Breast epithelium (tissue), 3 donors: ENCODE measurements around the gene POU2F2.

Experiments used
- CTCF ChIP-seq, 3 donors: fragments of 450-650 bp; IDR thresholded peaks; one replicate each; pipeline ENCODE4 v1.5.1; 2016 to 2017; ENCODE audit warnings: antibody characterized with exemption in 3 of 3, mild to moderate bottlenecking in 3 of 3, moderate library complexity in 3 of 3
- POLR2A ChIP-seq: fragments of 450-650 bp; IDR thresholded peaks from one replicate; pipeline ENCODE4 v1.6.1; 2016; ENCODE audit warnings: antibody characterized with exemption, mild to moderate bottlenecking, moderate library complexity

DNA sequence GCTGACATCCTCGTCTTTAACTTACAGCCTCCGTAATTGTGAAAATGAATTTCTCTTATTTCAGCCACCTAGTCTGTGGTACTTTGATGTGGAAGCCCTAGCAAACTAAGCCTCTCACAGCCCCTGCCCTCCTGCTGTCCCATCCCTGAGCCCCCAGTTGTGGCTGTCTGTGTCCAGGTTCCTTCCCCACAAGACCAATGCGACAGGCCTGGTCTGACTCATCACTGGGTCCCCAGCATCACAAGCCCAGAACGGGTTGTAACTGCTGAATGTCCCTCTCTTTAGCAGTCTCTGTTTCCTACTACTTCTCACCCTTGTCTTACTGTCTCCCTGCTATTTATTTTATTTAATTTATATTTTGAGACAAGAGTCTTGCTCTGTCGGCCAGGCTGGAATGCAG is 5.7 kb downstream of the POU2F2 start:
- TF ChIP-seq POLR2A = no peak
- TF ChIP-seq CTCF (IDR thresholded peaks at IDR 0.05) = no peak
